ENCODE data around the gene IRF3. TPM values are rescaled to one million over a fixed set of nuclear protein-coding genes. Genes with fewer than 3 reads are reported as not detected.

Gene IRF3
- total RNA-seq, 1 experiment from 2014 or later = 81.7 TPM

DNA sequence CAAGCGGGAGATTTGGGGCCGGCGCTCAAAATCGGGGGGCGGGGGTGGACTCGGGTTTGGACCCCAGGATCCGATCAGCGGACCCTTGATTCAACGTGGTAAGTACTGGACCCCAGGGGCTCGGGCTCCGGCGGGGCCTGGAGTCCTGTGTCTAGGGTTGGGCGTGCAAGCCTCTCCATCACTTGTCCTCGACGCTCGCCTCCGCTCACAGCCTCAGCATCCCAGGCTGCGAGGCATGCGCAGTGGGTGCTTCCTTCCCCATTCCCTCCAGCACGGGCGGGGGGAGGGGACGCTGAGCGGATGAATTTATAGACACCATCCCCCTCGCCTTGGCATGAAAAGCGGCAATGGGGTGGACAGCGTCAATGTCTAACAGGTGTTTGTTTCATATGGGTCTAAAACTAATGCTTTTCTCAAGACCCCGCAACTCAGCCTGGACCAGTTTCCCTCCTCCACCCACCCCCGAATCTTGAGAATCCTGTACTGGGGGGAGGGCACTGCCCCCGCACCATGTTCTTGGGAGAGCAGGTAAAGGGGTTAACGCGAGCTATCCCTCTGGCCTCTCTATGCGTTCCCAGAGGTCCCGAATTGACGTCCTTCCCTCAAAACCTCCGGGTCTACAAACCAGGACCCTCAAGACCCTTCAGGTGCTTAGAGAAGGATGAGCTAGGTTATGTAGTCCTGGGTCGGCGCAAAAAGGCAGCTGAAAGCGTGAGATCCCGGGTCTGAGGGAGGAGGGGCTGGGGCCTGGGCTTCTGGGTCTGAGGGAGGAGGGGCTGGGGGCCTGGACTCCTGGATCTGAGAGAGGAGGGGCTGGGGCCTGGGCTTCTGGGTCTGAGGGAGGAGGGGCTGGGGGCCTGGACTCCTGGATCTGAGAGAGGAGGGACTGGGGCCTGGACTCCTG lies 25.8 kb upstream of the IRF3 start:
- Histone ChIP-seq H3K27ac (ENCODE audit: low read depth, low read length, poor library complexity, severe bottlenecking) (no peak overlapping the region), H3K4me1 (ENCODE audit: insufficient read depth, low read length, poor library complexity, severe bottlenecking) (peaks cover 44% of the 10 kb centered on the region), H3K9me3 (ENCODE audit: low read depth, low read length, poor library complexity, severe bottlenecking) (no peaks in the 10 kb centered on the region), H3K27me3 (replicated peaks; ENCODE audit: insufficient read depth, low read depth, low read length, poor library complexity) (no peaks in the 10 kb centered on the region), H3K36me3 (ENCODE audit: insufficient read depth, low read length, poor library complexity, severe bottlenecking) (peaks cover 7% of the 10 kb centered on the region), H3K4me3 (ENCODE audit: low read depth, low read length, poor library complexity, severe bottlenecking) (peak overlapping the region; percentile 49)
- DNase-seq (ENCODE audit: low spot score) = peak; percentile 88
- TF ChIP-seq EZH2 (IDR thresholded peaks at IDR 0.05; ENCODE audit: borderline replicate concordance, low read depth, low read length, poor library complexity, severe bottlenecking) = no peak
- TF ChIP-seq, protein P1, sequence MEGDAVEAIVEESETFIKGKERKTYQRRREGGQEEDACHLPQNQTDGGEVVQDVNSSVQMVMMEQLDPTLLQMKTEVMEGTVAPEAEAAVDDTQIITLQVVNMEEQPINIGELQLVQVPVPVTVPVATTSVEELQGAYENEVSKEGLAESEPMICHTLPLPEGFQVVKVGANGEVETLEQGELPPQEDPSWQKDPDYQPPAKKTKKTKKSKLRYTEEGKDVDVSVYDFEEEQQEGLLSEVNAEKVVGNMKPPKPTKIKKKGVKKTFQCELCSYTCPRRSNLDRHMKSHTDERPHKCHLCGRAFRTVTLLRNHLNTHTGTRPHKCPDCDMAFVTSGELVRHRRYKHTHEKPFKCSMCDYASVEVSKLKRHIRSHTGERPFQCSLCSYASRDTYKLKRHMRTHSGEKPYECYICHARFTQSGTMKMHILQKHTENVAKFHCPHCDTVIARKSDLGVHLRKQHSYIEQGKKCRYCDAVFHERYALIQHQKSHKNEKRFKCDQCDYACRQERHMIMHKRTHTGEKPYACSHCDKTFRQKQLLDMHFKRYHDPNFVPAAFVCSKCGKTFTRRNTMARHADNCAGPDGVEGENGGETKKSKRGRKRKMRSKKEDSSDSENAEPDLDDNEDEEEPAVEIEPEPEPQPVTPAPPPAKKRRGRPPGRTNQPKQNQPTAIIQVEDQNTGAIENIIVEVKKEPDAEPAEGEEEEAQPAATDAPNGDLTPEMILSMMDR (conservative IDR thresholded peaks at IDR 0.05; ENCODE audit: low read depth, low read length) = no peak
- intact Hi-C loops (cut with micrococcal nuclease; ENCODE audit: unreplicated experiment) = no loop called here
- ChIA-PET CTCF (interaction anchor here (1.0 to 1.5 kb wide), 2 partner anchors 10 to 121 kb away, joined by 3 to 5 read pairs; no protein-coding TSS in a partner anchor), POLR2A (ENCODE audit: low non-redundant PET) (interaction anchor here (0.6 kb wide), 1 partner anchor 244 kb away, joined by 7 read pairs; no protein-coding TSS in a partner anchor)
- no TSS peak for BruUV-seq (replicated peaks)

DNA sequence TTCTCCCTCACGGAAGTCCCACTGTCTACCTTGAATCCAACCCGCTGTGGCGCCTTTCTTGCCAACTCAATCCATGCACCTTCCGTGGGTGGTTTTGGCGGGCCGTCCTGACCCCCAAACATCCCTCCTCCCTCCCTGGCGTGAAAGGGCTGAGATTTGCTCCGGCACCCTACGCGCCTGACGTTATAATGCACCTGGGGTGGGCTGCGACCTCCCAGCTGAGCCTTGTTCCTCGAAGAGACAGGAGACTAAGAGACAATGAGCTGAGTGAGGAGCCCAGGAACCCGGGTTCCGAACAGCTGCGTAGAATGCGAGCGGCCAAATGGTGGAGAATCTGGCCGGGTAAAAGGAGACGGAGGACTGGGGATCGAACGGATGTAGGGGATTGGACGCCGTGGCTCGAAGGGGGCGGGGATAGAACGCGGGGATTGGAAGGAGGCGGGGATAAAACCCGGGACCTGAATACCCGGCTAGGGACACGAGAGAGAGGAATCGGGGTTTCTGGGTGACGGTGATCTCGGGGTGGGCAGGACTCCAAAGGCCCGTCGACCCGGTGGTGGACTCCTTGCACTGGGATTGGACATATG lies 25.1 kb upstream of the IRF3 start, which contains the start of gene CPT1C:
Gene CPT1C (plus strand): TSS at position 461 of the 587 bp plus-strand sequence. CDS start 1,137 bp downstream, outside the sequence.
- Histone ChIP-seq H3K27me3 (replicated peaks; ENCODE audit: insufficient read depth, low read depth, low read length, poor library complexity) (no peaks in the 10 kb centered on the region), H3K27ac (ENCODE audit: low read depth, low read length, poor library complexity, severe bottlenecking) (peak within 1 kb of the TSS; percentile 47), H3K9me3 (ENCODE audit: low read depth, low read length, poor library complexity, severe bottlenecking) (no peaks in the 10 kb centered on the region), H3K36me3 (ENCODE audit: insufficient read depth, low read length, poor library complexity, severe bottlenecking) (peaks cover 13% of the 10 kb centered on the region), H3K4me1 (ENCODE audit: insufficient read depth, low read length, poor library complexity, severe bottlenecking) (peaks cover 44% of the 10 kb centered on the region), H3K4me3 (ENCODE audit: low read depth, low read length, poor library complexity, severe bottlenecking) (peak within 1 kb of the TSS; percentile 49)
- intact Hi-C loops (cut with micrococcal nuclease; ENCODE audit: unreplicated experiment) = no loop called here
- no TSS peak for BruUV-seq (replicated peaks)
- TF ChIP-seq, protein P1 (conservative IDR thresholded peaks at IDR 0.05; ENCODE audit: low read depth, low read length) = no peak
- no peak for TF ChIP-seq EZH2 (IDR thresholded peaks at IDR 0.05; ENCODE audit: borderline replicate concordance, low read depth, low read length, poor library complexity, severe bottlenecking)
- POLR2A ChIA-PET (ENCODE audit: low non-redundant PET) = interaction anchor here (0.6 kb wide), 1 partner anchor 245 kb away, joined by 7 read pairs; no protein-coding TSS in a partner anchor
- peak; percentile 95 for DNase-seq (ENCODE audit: low spot score)
- CTCF ChIA-PET = interaction anchor here (0.5 to 1.5 kb wide), 3 partner anchors 9 to 121 kb away, joined by 3 to 5 read pairs (median 3); no protein-coding TSS in a partner anchor

DNA sequence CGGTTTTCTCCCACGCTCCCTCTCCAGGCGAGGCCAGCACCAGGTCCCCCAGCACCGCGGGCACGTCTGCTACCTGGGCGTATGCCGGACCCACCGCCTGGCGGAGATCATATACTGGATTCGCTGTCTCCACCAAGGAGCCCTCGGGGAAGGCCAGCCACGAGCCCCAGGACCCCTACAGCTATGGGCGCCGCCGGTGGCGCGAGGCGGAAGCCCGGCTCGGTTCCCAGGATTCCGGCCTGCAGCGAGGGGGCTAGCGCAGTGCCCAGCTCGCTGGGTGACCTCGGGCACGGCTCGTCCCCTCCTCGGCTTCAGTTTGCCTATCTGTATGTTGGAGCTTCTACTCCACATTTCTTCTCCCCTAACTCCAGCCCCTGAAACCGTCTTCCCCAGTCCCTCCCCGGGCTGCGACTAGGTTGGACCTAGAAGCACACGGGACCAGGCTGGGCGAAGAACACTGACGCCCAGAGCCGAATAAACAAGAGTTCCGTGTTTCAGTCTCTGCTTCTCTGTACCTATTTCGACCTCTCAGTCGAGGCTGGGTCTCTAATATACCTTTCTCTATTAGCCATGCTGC lies 24.5 kb upstream of the IRF3 start:
- Histone ChIP-seq H3K36me3 (ENCODE audit: insufficient read depth, low read length, poor library complexity, severe bottlenecking) (peaks cover 18% of the 10 kb centered on the region), H3K4me1 (ENCODE audit: insufficient read depth, low read length, poor library complexity, severe bottlenecking) (peaks cover 44% of the 10 kb centered on the region), H3K27ac (ENCODE audit: low read depth, low read length, poor library complexity, severe bottlenecking) (peak overlapping the region; percentile 47), H3K4me3 (ENCODE audit: low read depth, low read length, poor library complexity, severe bottlenecking) (peak overlapping the region; percentile 49), H3K9me3 (ENCODE audit: low read depth, low read length, poor library complexity, severe bottlenecking) (no peaks in the 10 kb centered on the region), H3K27me3 (replicated peaks; ENCODE audit: insufficient read depth, low read depth, low read length, poor library complexity) (no peaks in the 10 kb centered on the region)
- CTCF ChIA-PET = interaction anchor here (0.5 to 1.5 kb wide), 5 partner anchors 9 to 120 kb away, joined by 3 to 5 read pairs (median 3); no protein-coding TSS in a partner anchor
- intact Hi-C loops (cut with micrococcal nuclease; ENCODE audit: unreplicated experiment) = no loop called here
- POLR2A ChIA-PET (ENCODE audit: low non-redundant PET) = no interaction called here
- peak; percentile 49 for DNase-seq (ENCODE audit: low spot score)
- TF ChIP-seq EZH2 (IDR thresholded peaks at IDR 0.05; ENCODE audit: borderline replicate concordance, low read depth, low read length, poor library complexity, severe bottlenecking) = no peak
- TF ChIP-seq, protein P1 (conservative IDR thresholded peaks at IDR 0.05; ENCODE audit: low read depth, low read length) = peak; percentile 21; the same call in 1 of the 2 replicates
- TSS peak; percentile 87 for BruUV-seq (replicated peaks)

Data from A673 (cell line).